ENCODE results near the gene NHLRC4.

NHLRC4 gene

DNA sequence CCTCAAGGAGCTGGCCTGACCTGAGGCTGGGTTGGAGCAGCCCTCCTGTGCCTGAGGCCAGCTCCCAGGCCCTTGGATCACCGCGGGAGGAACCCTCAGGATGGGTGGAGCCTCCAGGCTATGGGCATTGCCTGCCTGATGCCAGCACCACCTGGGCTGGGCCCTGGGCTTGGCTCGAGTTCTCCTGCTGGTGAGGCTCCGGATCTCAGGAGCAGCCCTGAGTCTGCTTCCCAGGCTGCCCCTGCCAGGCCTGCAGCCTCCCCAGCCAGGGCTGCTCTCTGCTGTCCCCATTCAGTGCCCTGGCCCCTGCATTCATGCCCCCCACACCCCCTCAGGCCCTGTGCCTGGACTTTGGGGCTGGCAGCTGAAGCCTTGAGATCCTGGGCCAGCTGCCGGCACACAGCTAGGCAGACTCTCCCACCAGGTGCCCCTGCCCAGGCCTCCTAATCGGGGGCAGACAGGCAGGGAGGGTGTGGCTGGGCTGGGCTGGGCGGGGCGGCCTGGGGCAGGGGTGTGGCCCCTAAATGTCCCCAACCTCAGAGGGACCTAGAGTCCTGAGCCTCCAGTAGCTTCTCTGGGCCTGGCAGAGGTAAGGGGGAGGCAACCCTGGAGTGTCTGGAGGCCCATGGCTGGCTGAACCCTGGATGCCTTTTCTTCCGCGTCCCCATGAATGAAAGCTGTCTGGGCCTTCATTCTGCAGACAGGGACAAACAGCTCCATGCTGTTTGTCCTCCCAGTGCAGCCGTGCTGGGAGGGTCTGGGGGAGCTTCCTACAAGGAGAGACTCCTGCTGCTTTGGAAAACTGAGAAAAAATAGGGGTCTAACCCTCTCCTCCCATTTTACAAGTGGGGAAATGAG, 1.8 kb downstream of the NHLRC4 start:
- DNase-seq = no peak

- peak; percentile 73 for DNase-seq
Observed at GRCh38 chr16:569445-570254, 2.8 kb downstream of the NHLRC4 start, which contains the start of gene PIGQ. TSS of gene PIGQ (plus strand) at chr16:569968. CDS start at chr16:574075, 4,107 bp downstream.

DNA sequence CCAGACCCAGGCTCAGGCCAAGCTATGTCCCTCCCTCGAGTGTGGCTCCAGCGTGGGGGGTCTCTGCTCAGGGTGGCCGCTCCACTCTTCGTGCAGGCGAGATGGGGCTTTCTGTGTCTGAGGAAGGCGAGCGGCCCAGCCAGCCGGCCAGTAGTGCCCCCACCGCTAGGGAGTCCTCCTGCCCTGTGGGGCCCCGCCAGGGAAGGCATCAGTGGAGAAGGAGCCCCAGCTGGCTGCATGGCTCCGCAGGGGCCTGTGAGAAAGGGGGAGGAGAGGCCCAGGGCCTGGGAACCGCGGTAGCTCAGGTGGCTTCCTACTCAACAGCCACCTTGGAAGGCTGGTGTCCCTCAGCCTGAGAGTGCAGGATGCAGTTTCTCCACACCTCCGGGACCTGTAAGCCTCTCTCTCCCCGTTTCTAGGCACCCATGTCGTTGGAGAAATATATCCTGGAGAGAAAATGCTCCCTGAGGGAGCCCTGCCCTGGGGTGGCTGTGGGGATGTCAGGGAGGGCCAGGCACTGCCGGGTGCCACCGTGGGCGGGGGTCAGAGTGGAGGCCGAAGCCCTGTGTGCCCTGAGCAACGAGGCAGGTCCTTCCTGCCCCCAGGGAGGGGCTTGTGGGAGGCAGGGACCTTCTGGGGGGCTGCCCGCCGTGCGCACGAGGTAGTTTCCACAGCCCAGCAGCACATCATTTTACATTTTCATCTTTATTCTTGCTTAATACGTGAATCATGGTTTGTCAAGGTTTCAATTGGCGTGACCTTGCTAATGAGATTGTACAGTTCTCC, 6.3 kb downstream of the NHLRC4 start:
- DNase-seq = no peak

GRCh38 chr16:574021-574760, 7.4 kb downstream of the NHLRC4 start:
- no peak for DNase-seq

- DNase-seq = no peak
Observed at GRCh38 chr16:575354-576196, 8.8 kb downstream of the NHLRC4 start.

- DNase-seq = no peak
Observed at GRCh38 chr16:576197-576822, 9.5 kb downstream of the NHLRC4 start.

DNA sequence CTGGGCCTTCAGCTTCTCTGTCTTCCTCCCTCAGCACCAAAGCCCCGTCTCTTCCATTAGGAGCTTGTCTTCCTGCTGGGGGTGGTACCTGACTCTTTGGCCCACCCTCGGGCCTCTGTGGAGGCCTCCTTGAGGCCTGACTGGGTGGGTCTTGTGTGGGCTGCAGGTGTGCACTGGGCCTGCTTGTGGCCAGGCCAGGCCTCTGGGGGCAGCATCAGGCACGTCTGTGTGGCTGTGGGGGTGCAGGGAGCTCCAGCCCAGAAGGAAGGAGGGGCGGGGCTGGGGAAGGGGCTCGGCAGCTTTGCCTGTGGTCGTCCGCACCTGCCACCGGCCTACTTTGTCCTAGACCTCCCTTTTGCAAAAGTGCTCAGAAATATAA, 10.0 kb downstream of the NHLRC4 start:
- no peak for DNase-seq

GRCh38 chr16:577796-578195, 11.0 kb downstream of the NHLRC4 start:
- DNase-seq = no peak

GRCh38 chr16:578232-578869, 11.5 kb downstream of the NHLRC4 start:
- no peak for DNase-seq

DNA sequence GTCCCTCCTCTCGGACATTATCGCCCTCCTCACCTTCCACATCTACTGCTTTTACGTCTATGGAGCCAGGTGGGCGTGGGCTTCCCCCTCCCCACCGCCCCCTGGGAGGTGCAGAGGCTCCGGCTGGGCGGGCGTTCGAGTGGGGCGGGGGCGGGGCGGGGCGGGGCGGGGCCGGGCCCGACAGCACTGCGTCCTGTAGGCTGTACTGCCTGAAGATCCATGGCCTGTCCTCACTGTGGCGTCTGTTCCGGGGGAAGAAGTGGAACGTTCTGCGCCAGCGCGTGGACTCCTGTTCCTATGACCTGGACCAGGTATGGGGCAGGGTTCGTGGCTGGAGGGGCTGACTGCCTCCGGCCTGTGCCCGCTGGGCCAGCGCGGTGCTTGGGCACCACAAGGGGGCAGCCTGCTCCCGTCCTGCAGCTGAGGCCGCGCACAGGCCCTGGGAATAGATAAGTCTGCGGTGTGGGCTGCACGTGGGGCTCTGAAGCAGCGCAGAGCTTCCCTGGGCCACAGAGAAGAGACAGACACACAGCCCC, 12.1 kb downstream of the NHLRC4 start:
- DNase-seq = peak; percentile 75

- DNase-seq = no peak
Observed at GRCh38 chr16:580141-580945, 13.5 kb downstream of the NHLRC4 start.

DNA sequence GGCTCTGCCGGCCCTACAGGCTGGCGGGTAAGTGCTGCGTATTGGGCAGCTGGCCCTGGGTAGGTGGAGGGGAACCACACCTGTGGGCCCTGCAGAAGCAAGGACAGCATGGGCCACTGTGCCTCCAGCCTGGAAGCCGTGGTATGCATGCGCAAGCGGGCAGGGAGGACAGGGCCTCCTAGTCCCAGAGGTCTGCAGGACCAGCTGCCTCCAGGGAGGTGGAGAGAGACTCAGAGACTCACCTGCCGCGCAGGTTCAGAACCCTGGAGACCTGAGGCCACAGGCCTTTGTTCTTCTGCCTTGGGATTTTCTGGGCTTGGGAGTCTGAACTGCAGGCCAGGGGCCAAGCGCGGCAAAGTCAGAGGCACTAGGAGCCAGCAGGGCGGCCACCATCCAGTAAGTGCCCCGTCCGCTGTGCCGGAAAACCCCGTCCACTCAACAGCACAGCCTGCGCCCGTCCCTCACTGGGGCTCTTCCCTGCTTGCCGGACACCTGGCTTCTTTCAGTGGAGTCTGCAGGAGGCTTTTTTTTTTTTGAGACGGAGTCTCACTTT, 14.2 kb downstream of the NHLRC4 start:
- DNase-seq = no peak

- no peak for DNase-seq
Observed at GRCh38 chr16:582218-582613, 15.4 kb downstream of the NHLRC4 start.

GRCh38 chr16:582614-583331, 16.0 kb downstream of the NHLRC4 start:
- no peak for DNase-seq

- no peak for DNase-seq
Observed at GRCh38 chr16:583470-583814, 16.6 kb downstream of the NHLRC4 start.

DNA sequence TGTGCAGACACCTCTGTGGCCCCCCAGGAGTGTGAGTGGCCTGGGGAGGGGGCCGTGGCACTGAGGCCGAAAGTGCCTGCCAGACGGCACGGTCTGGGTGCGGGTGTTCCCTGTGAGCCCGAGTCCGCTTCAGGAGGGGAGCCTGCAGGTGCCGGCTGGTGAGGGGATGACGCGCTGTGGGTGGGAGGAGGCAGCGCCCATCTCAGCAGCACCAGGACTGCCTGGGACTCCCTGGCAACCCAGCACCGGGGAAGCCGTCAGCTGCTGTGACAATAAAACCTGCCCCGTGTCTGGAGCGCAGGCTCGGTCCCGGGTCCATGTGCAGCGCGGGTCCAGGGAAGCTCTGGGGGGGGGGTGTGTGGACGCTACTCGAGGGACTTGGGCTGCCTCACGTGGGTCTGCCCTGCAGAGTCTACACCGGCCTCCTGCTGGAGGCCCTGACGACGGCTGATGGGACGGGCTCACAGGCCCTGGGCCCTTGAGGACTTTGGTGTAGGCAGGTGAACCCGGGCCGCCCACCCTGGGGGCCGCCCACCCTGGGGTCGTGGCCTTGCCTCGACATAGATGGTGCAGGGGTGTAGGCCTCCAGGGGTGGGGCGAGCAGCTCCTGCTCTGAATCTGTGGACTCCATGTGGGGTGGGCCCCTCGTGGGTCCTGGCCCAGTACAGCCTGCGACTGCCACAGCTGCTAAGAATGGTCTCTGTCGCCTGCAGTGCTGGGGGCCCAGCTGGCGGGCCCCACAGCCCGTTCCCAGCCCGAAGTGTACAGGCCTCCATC, 17.2 kb downstream of the NHLRC4 start:
- DNase-seq = no peak

DNA sequence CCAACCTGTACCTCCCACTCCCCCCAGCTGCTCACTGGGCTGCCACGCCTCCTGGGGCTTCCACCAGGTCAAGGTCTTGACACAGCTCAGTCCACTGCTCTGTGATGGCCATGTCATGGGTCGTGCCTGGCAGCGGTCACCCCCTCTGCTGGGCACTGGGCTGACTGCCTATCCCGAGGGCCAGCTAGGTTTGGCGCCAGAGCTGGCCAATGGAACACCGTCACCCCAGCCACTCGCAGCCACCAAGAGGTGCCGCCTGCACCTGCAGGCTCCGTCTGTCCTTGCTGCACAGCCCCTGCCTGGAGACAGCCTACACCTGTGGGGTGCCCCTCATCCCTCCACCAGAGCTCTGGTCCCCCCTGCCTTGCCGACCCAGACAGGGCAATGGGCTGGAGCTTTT, 18.5 kb downstream of the NHLRC4 start:
- no peak for DNase-seq
